Panc1 (cell line): ENCODE measurements around the gene CFAP119.

Source experiments
- POLR2AphosphoS5 ChIP-seq: IDR thresholded peaks from 2 replicates; pipeline ENCODE4 v1.6.1; 2012; ENCODE audit warnings: mild to moderate bottlenecking, low read depth, low read length, moderate library complexity
- SIN3A ChIP-seq: IDR thresholded peaks from 2 replicates; pipeline ENCODE4 v1.6.1; 2012; ENCODE audit warnings: low read depth, mild to moderate bottlenecking, low read length, moderate library complexity, borderline replicate concordance; ENCODE audit not compliant: insufficient read depth
- TCF7L2 ChIP-seq: IDR thresholded peaks from 2 replicates; pipeline ENCODE4 v1.6.1; 2011; ENCODE audit warnings: mild to moderate bottlenecking, low read depth, low read length, inconsistent platforms
- TF ChIP-seq, protein P1 (sequence below): fragments of 450-650 bp; IDR thresholded peaks from 2 replicates; pipeline ENCODE4 v1.5.1; 2017; ENCODE audit warnings: mild to moderate bottlenecking

DNA sequence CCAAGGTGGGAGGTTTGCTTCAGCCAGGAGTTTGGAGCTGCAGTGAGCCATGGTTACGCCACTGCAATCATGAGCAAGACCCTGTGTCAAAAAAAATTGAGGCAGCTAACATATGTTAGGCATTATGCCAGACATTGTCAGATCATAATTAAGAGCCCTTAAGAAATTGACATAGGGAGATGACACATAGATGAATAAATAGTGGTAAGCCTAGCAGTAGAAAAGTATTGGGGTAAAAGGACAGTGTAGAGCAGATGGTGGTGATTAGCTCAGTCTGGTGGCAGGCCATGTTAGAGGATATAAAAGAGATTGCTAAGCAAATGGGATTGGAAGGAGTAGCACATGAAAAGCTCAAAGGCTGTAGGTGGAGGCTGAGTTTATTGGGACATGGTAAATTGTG lies 40.3 kb downstream of the CFAP119 start:
- TF ChIP-seq, protein P1, sequence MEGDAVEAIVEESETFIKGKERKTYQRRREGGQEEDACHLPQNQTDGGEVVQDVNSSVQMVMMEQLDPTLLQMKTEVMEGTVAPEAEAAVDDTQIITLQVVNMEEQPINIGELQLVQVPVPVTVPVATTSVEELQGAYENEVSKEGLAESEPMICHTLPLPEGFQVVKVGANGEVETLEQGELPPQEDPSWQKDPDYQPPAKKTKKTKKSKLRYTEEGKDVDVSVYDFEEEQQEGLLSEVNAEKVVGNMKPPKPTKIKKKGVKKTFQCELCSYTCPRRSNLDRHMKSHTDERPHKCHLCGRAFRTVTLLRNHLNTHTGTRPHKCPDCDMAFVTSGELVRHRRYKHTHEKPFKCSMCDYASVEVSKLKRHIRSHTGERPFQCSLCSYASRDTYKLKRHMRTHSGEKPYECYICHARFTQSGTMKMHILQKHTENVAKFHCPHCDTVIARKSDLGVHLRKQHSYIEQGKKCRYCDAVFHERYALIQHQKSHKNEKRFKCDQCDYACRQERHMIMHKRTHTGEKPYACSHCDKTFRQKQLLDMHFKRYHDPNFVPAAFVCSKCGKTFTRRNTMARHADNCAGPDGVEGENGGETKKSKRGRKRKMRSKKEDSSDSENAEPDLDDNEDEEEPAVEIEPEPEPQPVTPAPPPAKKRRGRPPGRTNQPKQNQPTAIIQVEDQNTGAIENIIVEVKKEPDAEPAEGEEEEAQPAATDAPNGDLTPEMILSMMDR, result no peak
- TF ChIP-seq POLR2AphosphoS5 (no peak), TCF7L2 (no peak), SIN3A (no peak)
